ENCODE results near the gene ATG16L1.

ATG16L1 gene

GRCh38 chr2:233275223-233275622 lies 23.8 kb downstream of the ATG16L1 start:
- TF ChIP-seq CTCF (conservative IDR thresholded peaks at IDR 0.05), result no peak
- TF ChIP-seq ZFX (IDR thresholded peaks at IDR 0.05), result no peak
- H3K27ac ChIP-seq, result no peak overlapping the region

- no peak for TF ChIP-seq CTCF (conservative IDR thresholded peaks at IDR 0.05)
- TF ChIP-seq ZFX (IDR thresholded peaks at IDR 0.05), result no peak
- no peak overlapping the region for H3K27ac ChIP-seq
Observed at GRCh38 chr2:233278921-233279320, 27.4 kb downstream of the ATG16L1 start.

GRCh38 chr2:233280114-233280693 lies 28.7 kb downstream of the ATG16L1 start:
- H3K27ac ChIP-seq, result no peak overlapping the region
- TF ChIP-seq CTCF (conservative IDR thresholded peaks at IDR 0.05), result no peak
- no peak for TF ChIP-seq ZFX (IDR thresholded peaks at IDR 0.05)

- no peak overlapping the region for H3K27ac ChIP-seq
- TF ChIP-seq CTCF (conservative IDR thresholded peaks at IDR 0.05) (no peak), ZFX (IDR thresholded peaks at IDR 0.05) (no peak)
Observed at GRCh38 chr2:233281553-233281952, 30.1 kb downstream of the ATG16L1 start.

GRCh38 chr2:233281992-233282603 lies 30.6 kb downstream of the ATG16L1 start:
- TF ChIP-seq CTCF (conservative IDR thresholded peaks at IDR 0.05) (no peak), ZFX (IDR thresholded peaks at IDR 0.05) (no peak)
- no peak overlapping the region for H3K27ac ChIP-seq

GRCh38 chr2:233285921-233286320 lies 34.4 kb downstream of the ATG16L1 start:
- TF ChIP-seq CTCF (conservative IDR thresholded peaks at IDR 0.05), result no peak
- no peak for TF ChIP-seq ZFX (IDR thresholded peaks at IDR 0.05)
- no peak overlapping the region for H3K27ac ChIP-seq

GRCh38 chr2:233287871-233288270 lies 36.4 kb downstream of the ATG16L1 start:
- TF ChIP-seq ZFX (IDR thresholded peaks at IDR 0.05) (no peak), CTCF (conservative IDR thresholded peaks at IDR 0.05) (no peak)

More at GRCh38 chr2:233287871-233288270, 36.4 kb downstream of the ATG16L1 start:
- peak overlapping the region; percentile 27 for H3K27ac ChIP-seq

Data from C4-2B (cell line).